ENCODE results near the gene HELB.
A peak's percentile ranks its signal among the peaks of the same experiment; 100 is the strongest.

Gene HELB

GRCh38 chr12:66345212-66345611 is 42.9 kb downstream of the HELB start:
- no peak for TF ChIP-seq CTCF (conservative IDR thresholded peaks at IDR 0.05; ENCODE audit: control insufficient read depth, insufficient read depth, low read depth, low read length)
- DNase-seq (ENCODE audit: low read depth): no peak
- H3K4me3 ChIP-seq (ENCODE audit: control insufficient read depth, low read depth, low read length): no peak overlapping the region

DNA sequence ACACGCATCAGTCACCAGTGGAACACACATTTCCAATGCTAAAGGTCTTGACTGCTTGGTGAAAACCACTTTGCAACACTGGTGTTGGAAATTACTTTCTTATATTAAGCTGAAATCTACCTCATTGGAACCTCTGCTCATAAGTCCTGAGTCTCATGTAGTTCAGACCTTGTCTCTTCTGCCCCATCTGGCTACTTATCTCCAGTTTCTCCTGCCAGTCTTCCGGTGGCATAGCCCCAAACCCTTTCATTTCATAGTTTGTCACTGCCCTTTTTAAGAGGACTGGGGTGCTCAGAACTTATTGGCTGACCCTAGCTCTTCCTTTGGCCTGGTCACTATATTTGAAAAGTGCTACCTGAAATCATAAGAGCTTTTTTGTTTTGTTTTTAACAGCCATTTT is 43.7 kb downstream of the HELB start:
- H3K4me3 ChIP-seq (ENCODE audit: control insufficient read depth, low read depth, low read length): no peak overlapping the region
- no peak for TF ChIP-seq CTCF (conservative IDR thresholded peaks at IDR 0.05; ENCODE audit: control insufficient read depth, insufficient read depth, low read depth, low read length)
- DNase-seq (ENCODE audit: low read depth): no peak

DNA sequence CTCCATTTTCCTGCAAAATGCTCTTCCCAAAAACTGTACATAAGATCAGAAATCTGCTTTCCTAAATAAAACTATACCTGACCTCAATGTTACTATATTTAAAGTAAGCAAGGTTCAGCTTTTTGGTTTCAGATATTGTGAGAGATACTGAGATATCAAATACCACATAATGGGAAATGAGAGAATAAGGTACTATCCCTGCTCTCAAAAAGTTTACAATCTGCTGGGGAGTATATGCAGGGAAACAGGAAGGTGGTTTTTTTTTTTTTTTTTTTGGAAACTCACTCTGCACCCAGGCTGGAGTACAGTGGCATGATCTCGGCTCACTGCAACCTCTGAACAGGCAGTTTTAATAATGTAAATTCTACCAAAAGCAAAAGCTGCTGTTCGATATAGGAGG is 49.0 kb downstream of the HELB start:
- DNase-seq (ENCODE audit: low read depth): no peak
- no peak for TF ChIP-seq CTCF (conservative IDR thresholded peaks at IDR 0.05; ENCODE audit: control insufficient read depth, insufficient read depth, low read depth, low read length)
- H3K4me3 ChIP-seq (ENCODE audit: control insufficient read depth, low read depth, low read length): no peak overlapping the region

GRCh38 chr12:66352197-66352596 is 49.9 kb downstream of the HELB start:
- DNase-seq (ENCODE audit: low read depth): peak; percentile 17
- H3K4me3 ChIP-seq (ENCODE audit: control insufficient read depth, low read depth, low read length): no peak overlapping the region
- peak; percentile 25 for TF ChIP-seq CTCF (conservative IDR thresholded peaks at IDR 0.05; ENCODE audit: control insufficient read depth, insufficient read depth, low read depth, low read length)

GRCh38 chr12:66352899-66353298 is 50.6 kb downstream of the HELB start:
- no peak for DNase-seq (ENCODE audit: low read depth)
- no peak for TF ChIP-seq CTCF (conservative IDR thresholded peaks at IDR 0.05; ENCODE audit: control insufficient read depth, insufficient read depth, low read depth, low read length)
- H3K4me3 ChIP-seq (ENCODE audit: control insufficient read depth, low read depth, low read length): no peak overlapping the region

DNA sequence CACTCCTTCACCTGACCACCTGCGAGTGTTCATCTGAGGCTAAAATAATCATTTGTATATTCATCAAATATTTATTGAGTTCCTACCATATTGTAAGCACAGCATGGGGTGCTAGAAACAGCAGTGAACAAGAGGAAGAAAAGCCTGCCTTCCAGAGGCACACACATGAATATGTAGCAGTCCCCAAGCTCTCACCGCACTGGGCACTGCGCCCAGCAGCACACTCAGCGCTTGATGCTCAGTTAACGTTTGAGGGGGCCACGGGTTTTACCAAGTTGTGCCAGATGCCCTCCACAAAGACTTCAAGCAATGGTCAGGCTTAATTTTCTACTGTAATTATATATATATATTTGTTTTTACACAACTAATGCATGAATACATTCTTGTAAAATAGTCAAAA is 52.0 kb downstream of the HELB start:
- no peak for TF ChIP-seq CTCF (conservative IDR thresholded peaks at IDR 0.05; ENCODE audit: control insufficient read depth, insufficient read depth, low read depth, low read length)
- DNase-seq (ENCODE audit: low read depth): no peak
- no peak overlapping the region for H3K4me3 ChIP-seq (ENCODE audit: control insufficient read depth, low read depth, low read length)

- H3K4me3 ChIP-seq (ENCODE audit: control insufficient read depth, low read depth, low read length): no peak overlapping the region
- TF ChIP-seq CTCF (conservative IDR thresholded peaks at IDR 0.05; ENCODE audit: control insufficient read depth, insufficient read depth, low read depth, low read length): no peak
- no peak for DNase-seq (ENCODE audit: low read depth)
Measured at GRCh38 chr12:66359300-66359699, 57.0 kb downstream of the HELB start.

Data from fibroblast of mammary gland (primary cell).